Measurements from ENCODE around the gene MTAP. TPM values are rescaled to one million over a fixed set of nuclear protein-coding genes. Genes with fewer than 3 reads are reported as not detected.

MTAP gene
- total and polyA plus RNA-seq, 9 of the 15 experiments (the other 6 are each of a cell fraction or from before 2014, with no cell fraction given): 0.07 TPM; not detected in 8

DNA sequence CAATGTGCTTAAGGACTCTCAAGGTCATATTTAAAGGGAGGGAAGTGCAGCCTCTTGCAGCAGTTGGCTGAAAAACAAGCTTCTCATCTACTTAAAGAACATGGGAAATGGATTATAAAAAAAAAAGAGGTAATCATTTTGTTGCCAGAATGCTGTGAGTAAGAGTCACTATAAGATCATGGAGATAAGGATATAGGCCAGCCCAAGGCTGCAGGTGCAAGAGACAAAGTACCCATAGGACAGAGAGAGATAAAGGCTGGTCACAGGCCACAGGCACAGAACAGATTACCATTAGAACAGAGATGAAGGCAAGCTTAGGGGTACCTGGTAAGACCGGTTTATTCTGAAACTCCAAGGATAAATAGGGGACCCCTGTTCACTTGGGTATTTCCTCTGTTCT is 121.3 kb downstream of the MTAP start:
- no peak overlapping the region for H3K4me3 ChIP-seq
- no CpG with 5 or more reads among the region's 1 CpG for WGBS (ENCODE audit: insufficient coverage, low coverage, missing lambda C conversion rate)
- no peaks in the 10 kb centered on the region for H3K4me1 ChIP-seq (replicated peaks in 1 of 2; ENCODE audit: control insufficient read depth in 2 of 2, insufficient read depth in 2 of 2, low read length in 2 of 2)
- DNase-seq (ENCODE audit: extremely low read depth in 1 of 4, low spot score in 3 of 4) (no peak), ATAC-seq (no peak), FAIRE-seq (no peak)
- H3K36me3 ChIP-seq (ENCODE audit: control insufficient read depth, insufficient read depth, low read length): no peaks in the 10 kb centered on the region
- BruUV-seq (replicated peaks): no TSS peak
- POLR2A ChIA-PET: no interaction called here
- H3K27ac ChIP-seq (ENCODE audit: extremely low read depth, low read depth, low read length): no peak overlapping the region
- no peak overlapping the region for H2AFZ ChIP-seq (ENCODE audit: low read depth, low read length)
- no peaks in the 10 kb centered on the region for H3K27me3 ChIP-seq (ENCODE audit: control insufficient read depth in 2 of 2, insufficient read depth in 2 of 2, low read length in 2 of 2)
- no peak overlapping the region for H3K4me2 ChIP-seq (ENCODE audit: insufficient read depth, low read length)
- no peaks in the 10 kb centered on the region for H3K9me1 ChIP-seq (ENCODE audit: control insufficient read depth, insufficient read depth, low read length)
- TF ChIP-seq SRSF1 (IDR thresholded peaks at IDR 0.05; ENCODE audit: low read depth, low read length) (no peak), NR1H2 (CRISPR knock-in tag; IDR thresholded peaks at IDR 0.05) (no peak), ZNF324 (CRISPR knock-in tag; IDR thresholded peaks at IDR 0.05) (no peak), ZZZ3 (IDR thresholded peaks at IDR 0.05) (no peak), FOXJ3 (CRISPR knock-in tag; IDR thresholded peaks at IDR 0.05) (no peak), XRCC4 (IDR thresholded peaks at IDR 0.05; ENCODE audit: extremely low read depth, insufficient read depth, insufficient read length) (no peak), HLTF (IDR thresholded peaks at IDR 0.05) (no peak), MCM5 (IDR thresholded peaks at IDR 0.05; ENCODE audit: low read depth) (no peak), ZNF134 (CRISPR knock-in tag; conservative IDR thresholded peaks at IDR 0.05) (no peak), ARID1B (IDR thresholded peaks at IDR 0.05) (no peak), SAP30 (IDR thresholded peaks at IDR 0.05; ENCODE audit: borderline replicate concordance, insufficient read depth, low read depth, low read length, poor library complexity, severe bottlenecking) (no peak)
- TF ChIP-seq, protein P1, sequence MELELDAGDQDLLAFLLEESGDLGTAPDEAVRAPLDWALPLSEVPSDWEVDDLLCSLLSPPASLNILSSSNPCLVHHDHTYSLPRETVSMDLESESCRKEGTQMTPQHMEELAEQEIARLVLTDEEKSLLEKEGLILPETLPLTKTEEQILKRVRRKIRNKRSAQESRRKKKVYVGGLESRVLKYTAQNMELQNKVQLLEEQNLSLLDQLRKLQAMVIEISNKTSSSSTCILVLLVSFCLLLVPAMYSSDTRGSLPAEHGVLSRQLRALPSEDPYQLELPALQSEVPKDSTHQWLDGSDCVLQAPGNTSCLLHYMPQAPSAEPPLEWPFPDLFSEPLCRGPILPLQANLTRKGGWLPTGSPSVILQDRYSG (tag; conservative IDR thresholded peaks at IDR 0.05; ENCODE audit: low read depth): no peak
- no peaks in the 10 kb centered on the region for H3K9me3 ChIP-seq (replicated peaks; ENCODE audit: control insufficient read depth, insufficient read depth, low read depth, low read length)
- no peak overlapping the region for H3K9ac ChIP-seq (ENCODE audit: insufficient read depth in 1 of 2, low read depth in 2 of 2, low read length in 2 of 2)
- no peaks in the 10 kb centered on the region for H4K20me1 ChIP-seq (replicated peaks; ENCODE audit: control insufficient read depth, insufficient read depth, low read length)
- in situ Hi-C loops (cut with MboI) (no loop called here), intact Hi-C loops (cut with micrococcal nuclease) (no loop called here)
- no peaks in the 10 kb centered on the region for H3K79me2 ChIP-seq (ENCODE audit: control insufficient read depth, insufficient read depth, low read length)
- CTCF ChIA-PET (ENCODE audit: low intra/inter-chr PET ratio): no interaction called here
